Osteoblast (primary cell): ENCODE data around the gene SAE1. TPM values are rescaled to one million over a fixed set of nuclear protein-coding genes. Genes with fewer than 3 reads are reported as not detected.

ENCODE experiments used
- DNase-seq: peaks from one replicate; pipeline ENCODE4 v3.0.0; 2011; ENCODE audit warnings: low spot score, mixed read lengths; ENCODE audit not compliant: insufficient read length; ENCODE audit errors: missing footprints
- H2AFZ ChIP-seq: 2 replicates; pipeline ENCODE4 v1.6.0; 2011; ENCODE audit warnings: mild to moderate bottlenecking, low read length
- H3K27ac ChIP-seq: 2 replicates; pipeline ENCODE4 v1.5.1; 2011; ENCODE audit warnings: mild to moderate bottlenecking, low read depth, low read length, moderate library complexity
- H3K27me3 ChIP-seq: 2 replicates; pipeline ENCODE4 v1.6.0; 2012; ENCODE audit warnings: mild to moderate bottlenecking, control low read depth, inconsistent platforms, low read length, moderate library complexity; ENCODE audit not compliant: insufficient read depth
- H3K36me3 ChIP-seq: 2 replicates; pipeline ENCODE4 v1.5.1; 2011; ENCODE audit warnings: mild to moderate bottlenecking, low read length, control low read depth, moderate library complexity; ENCODE audit not compliant: insufficient read depth
- H3K4me1 ChIP-seq: 2 replicates; pipeline ENCODE4 v1.5.1; 2011; ENCODE audit warnings: mild to moderate bottlenecking, low read length, control low read depth, moderate library complexity; ENCODE audit not compliant: insufficient read depth
- H3K4me2 ChIP-seq: 2 replicates; pipeline ENCODE4 v1.6.0; 2011; ENCODE audit warnings: mild to moderate bottlenecking, low read length; ENCODE audit not compliant: insufficient read depth
- H3K4me3 ChIP-seq: fragments of 200-600 bp; sonication (generic); 3 replicates; pipeline ENCODE4 v1.5.1; 2012; ENCODE audit warnings: mild to moderate bottlenecking, low read length, inconsistent platforms; ENCODE audit not compliant: insufficient read depth
- H3K79me2 ChIP-seq: 2 replicates; pipeline ENCODE4 v1.6.0; 2012; ENCODE audit warnings: mild to moderate bottlenecking, low read length, control low read depth, inconsistent platforms; ENCODE audit not compliant: insufficient read depth
- H3K9me3 ChIP-seq: 2 replicates; pipeline ENCODE4 v1.5.1; 2011; ENCODE audit warnings: low read depth, low read length, control low read depth
- H4K20me1 ChIP-seq: 2 replicates; pipeline ENCODE4 v1.6.0; 2012; ENCODE audit warnings: mild to moderate bottlenecking, low read length, control low read depth; ENCODE audit not compliant: insufficient read depth
- CTCF ChIP-seq: IDR thresholded peaks from 2 replicates; pipeline ENCODE4 v1.5.1; 2011; ENCODE audit warnings: mild to moderate bottlenecking, low read depth, low read length, moderate library complexity; ENCODE audit errors: extremely low read depth
- total RNA-seq: library from RNA; depleted of rRNA; stranded (reverse); fragments of >200 nt; gene quantifications from 2 replicates; pipeline ENCODE4 v1.2.3, GENCODE V29; 2012

SAE1 gene
- total RNA-seq, result 99.9 and 105 TPM in 2 replicates

- peak within 1 kb of the TSS; percentile 91 for H2AFZ ChIP-seq
- H3K4me3 ChIP-seq, result peak within 1 kb of the TSS; percentile 93
- H4K20me1 ChIP-seq, result peaks cover 30% of the 10 kb centered on the region
- peak; percentile 99 for DNase-seq
- no peaks in the 10 kb centered on the region for H3K9me3 ChIP-seq
- H3K4me2 ChIP-seq, result peak within 1 kb of the TSS; percentile 88
- peaks cover 50% of the 10 kb centered on the region for H3K79me2 ChIP-seq
- peaks cover 14% of the 10 kb centered on the region for H3K4me1 ChIP-seq
- TF ChIP-seq CTCF, result peak; percentile 44
- peaks cover 14% of the 10 kb centered on the region for H3K36me3 ChIP-seq
- peak within 1 kb of the TSS; percentile 88 for H3K27ac ChIP-seq
- H3K27me3 ChIP-seq, result no peaks in the 10 kb centered on the region
These were observed at the start of gene SAE1 for GRCh38 chr19:47130589-47131227. TSS of gene SAE1 (plus strand) at chr19:47130835. CDS start at chr19:47130931, 96 bp downstream.

- no peak overlapping the region for H3K4me3 ChIP-seq
- no peak for DNase-seq
- peaks cover 6% of the 10 kb centered on the region for H4K20me1 ChIP-seq
- peaks cover 9% of the 10 kb centered on the region for H3K4me1 ChIP-seq
- no peak overlapping the region for H3K4me2 ChIP-seq
- H3K9me3 ChIP-seq, result no peaks in the 10 kb centered on the region
- peaks cover 6% of the 10 kb centered on the region for H3K79me2 ChIP-seq
- no peak for TF ChIP-seq CTCF
- H3K27ac ChIP-seq, result peak overlapping the region; percentile 41
- peaks cover 61% of the 10 kb centered on the region for H3K36me3 ChIP-seq
- no peaks in the 10 kb centered on the region for H3K27me3 ChIP-seq
- no peak overlapping the region for H2AFZ ChIP-seq
These were observed 49.5 kb upstream of the SAE1 start for GRCh38 chr19:47081095-47081494.

- H3K27me3 ChIP-seq, result no peaks in the 10 kb centered on the region
- DNase-seq, result no peak
- no peaks in the 10 kb centered on the region for H3K9me3 ChIP-seq
- peaks cover 5% of the 10 kb centered on the region for H4K20me1 ChIP-seq
- no peak overlapping the region for H3K4me3 ChIP-seq
- H3K4me1 ChIP-seq, result peaks cover 9% of the 10 kb centered on the region
- H3K36me3 ChIP-seq, result peaks cover 66% of the 10 kb centered on the region
- peaks cover 2% of the 10 kb centered on the region for H3K79me2 ChIP-seq
- no peak for TF ChIP-seq CTCF
- no peak overlapping the region for H3K4me2 ChIP-seq
- no peak overlapping the region for H2AFZ ChIP-seq
- H3K27ac ChIP-seq, result no peak overlapping the region
These were observed 48.1 kb upstream of the SAE1 start for GRCh38 chr19:47082493-47082892.

- Histone ChIP-seq H4K20me1 (peaks cover 3% of the 10 kb centered on the region), H3K27me3 (no peaks in the 10 kb centered on the region), H3K4me3 (no peak overlapping the region), H3K36me3 (peaks cover 73% of the 10 kb centered on the region), H3K4me1 (peaks cover 4% of the 10 kb centered on the region), H3K9me3 (no peaks in the 10 kb centered on the region), H3K79me2 (peaks cover 5% of the 10 kb centered on the region), H3K4me2 (no peak overlapping the region), H2AFZ (no peak overlapping the region), H3K27ac (no peak overlapping the region)
- DNase-seq, result no peak
- TF ChIP-seq CTCF, result no peak
These were observed 45.7 kb upstream of the SAE1 start for GRCh38 chr19:47084879-47085439.
